GM21528 (cell line): ENCODE results near the gene KANSL1.

Experiments
- ATAC-seq: cut with Tn5 transposase; IDR thresholded peaks from one replicate; pipeline ENCODE4 v1.9.1; 2021; ENCODE audit warnings: mild to moderate bottlenecking, moderate library complexity; ENCODE audit not compliant: unreplicated experiment, low FRiP score

KANSL1 gene

GRCh38 chr17:46169913-46170638 is 23.2 kb downstream of the KANSL1 start:
- ATAC-seq = no peak

- no peak for ATAC-seq
Observed at GRCh38 chr17:46167826-46168569, 25.2 kb downstream of the KANSL1 start.

DNA sequence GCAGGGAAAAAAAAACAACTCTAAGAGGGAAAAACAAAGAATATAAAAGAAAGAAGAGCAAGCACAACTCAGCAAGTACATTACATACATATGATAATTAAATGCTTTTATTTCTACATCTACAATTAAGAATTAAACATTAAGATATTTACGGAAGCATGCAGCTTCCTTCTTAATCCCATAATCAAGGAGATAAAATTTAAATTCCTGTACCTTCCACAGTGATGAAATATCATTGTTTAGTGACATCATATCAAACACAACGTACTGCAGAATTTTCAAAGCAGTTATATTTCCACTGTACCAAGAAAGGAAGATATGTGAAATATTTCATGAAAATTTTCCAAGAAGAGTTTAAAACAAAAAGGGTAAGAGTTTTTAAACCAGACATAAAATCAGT is 26.0 kb downstream of the KANSL1 start:
- no peak for ATAC-seq

DNA sequence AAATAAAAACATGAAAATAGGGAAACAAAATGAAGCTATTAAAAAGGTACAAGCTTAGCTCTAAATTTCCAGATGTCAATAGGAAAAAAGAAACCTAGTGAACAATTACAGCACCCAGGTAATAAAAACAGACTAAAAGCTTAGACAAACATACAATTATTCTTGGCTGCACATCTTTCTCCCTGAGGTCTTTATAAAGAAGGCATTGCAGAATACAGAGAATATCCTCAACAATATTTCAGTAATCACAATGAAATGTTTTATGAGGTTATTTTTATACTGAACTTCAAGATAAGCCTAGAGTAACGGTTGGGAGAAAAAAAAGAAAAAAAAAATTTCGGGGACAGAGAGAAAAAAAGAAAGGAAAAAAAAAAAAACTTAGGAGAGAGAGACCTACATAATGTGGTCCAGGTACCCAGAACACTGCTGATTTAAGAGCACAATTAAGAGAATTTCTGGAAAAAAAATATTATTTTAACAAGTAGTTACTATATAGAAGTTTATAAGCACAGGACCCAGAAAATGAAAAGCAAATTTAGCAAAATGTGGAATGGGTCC is 26.5 kb downstream of the KANSL1 start:
- ATAC-seq = no peak

DNA sequence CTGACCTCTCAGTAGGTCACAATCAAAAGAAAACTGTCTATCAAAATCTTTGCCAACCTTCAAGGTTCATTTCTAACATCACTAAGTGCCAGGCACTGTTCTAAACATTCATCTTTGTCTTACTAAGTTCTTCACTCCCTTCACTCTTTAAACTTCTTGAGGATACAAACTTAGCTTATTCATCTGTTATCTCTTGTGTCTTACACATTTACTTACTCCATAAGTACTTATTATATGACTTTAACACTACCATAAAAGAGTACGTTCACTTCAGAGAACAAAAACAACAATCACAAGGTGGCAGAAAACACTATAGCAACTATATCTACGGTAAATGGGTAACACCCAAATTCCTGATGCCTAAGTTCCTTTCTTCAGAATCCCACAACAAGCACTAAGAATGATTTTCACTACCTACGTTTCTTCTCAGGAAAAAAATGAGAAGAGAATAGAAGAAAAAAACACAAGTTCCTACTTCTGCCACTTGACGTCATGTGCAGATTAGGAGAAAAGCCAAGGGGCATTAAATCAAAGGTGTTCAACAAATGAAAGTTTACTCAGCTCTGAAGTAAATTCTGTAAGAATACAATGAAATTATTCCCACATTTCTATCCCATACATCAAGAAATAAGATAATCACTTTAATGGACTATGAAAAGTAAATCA is 29.2 kb downstream of the KANSL1 start:
- no peak for ATAC-seq

DNA sequence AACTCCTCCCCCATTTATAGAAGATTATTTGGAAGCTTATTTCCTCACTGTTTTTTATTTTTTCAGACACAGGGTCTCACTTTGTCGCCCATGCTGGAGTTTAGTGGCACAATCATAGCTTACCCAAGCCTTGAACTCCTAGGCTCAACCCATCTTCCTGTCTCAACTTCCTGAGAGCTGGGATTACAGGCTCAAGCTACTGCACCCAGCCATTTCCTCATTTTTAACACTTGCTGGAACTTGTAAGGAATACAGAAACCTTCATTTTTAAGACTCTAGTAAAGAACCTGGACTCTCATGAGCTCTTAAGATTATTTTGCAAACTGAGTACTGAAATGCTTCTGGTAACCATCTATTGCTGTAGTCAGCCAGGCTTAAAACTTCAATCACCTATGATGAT is 29.9 kb downstream of the KANSL1 start:
- ATAC-seq = no peak

GRCh38 chr17:46162866-46163265 is 30.4 kb downstream of the KANSL1 start:
- ATAC-seq = no peak

GRCh38 chr17:46160169-46160568 is 33.1 kb downstream of the KANSL1 start:
- no peak for ATAC-seq

- ATAC-seq = no peak
Observed at GRCh38 chr17:46159686-46160085, 33.5 kb downstream of the KANSL1 start.

- no peak for ATAC-seq
Observed at GRCh38 chr17:46158323-46159296, 34.6 kb downstream of the KANSL1 start.

GRCh38 chr17:46157443-46158062 is 35.7 kb downstream of the KANSL1 start:
- ATAC-seq = no peak

- ATAC-seq = no peak
Observed at GRCh38 chr17:46154151-46154816, 38.9 kb downstream of the KANSL1 start.

- no peak for ATAC-seq
Observed at GRCh38 chr17:46152423-46152822, 40.8 kb downstream of the KANSL1 start.

DNA sequence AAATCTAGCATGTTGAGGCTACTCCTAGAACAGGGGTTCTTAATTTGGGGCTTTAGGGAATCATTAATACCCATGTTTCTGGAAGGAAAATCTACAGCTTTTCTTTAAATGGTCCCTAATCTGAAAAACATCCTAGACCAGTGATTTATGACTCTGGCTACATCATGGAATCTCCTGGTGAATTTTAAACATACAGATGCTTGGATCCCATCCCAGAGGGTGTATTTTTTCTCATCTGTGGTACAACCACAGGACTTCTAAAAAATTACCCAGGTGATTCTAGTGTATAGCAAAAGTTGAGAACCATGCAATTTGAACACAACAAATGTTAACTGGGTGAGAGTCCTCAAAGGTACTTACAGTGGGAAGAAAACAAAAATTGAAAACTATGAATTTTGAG is 41.5 kb downstream of the KANSL1 start:
- ATAC-seq = no peak

GRCh38 chr17:46150216-46150963 is 42.8 kb downstream of the KANSL1 start:
- no peak for ATAC-seq

DNA sequence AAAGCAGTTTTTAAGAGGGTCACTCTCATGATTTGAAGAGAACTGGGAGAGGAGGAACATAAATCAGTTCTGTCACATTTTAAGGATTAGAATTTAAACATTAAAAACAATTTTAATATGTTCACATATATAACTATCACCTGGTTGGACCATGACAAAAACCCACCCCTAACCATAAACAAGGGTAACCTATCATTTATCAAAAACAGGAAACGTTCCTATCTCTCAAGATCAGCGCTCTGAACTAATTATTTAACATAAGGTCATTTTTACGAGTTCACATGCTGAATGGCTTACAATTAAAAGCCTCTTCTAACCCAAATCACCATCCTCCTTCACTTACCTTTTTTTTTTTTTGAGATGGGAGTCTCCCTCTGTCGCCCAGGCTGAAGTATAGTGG is 45.0 kb downstream of the KANSL1 start:
- no peak for ATAC-seq

- no peak for ATAC-seq
Observed at GRCh38 chr17:46147296-46147695, 45.9 kb downstream of the KANSL1 start.

DNA sequence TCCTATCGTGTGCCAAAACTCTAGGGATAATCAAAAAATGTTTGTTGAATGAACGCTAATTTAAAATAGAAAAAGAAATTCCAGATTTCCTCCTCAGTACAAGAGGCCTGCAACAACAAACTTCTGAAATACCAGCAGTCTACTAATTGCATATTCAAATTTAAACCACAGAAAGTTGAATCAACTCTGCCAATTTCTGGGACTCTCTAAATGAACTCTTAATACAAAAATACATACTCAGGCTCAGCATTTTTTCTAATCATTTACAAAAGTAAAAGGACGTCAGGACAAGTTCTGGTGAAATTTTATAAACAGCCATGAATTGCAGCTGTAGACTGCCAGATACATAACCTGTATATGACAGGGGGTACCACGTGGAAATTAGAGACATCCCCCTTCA is 49.0 kb downstream of the KANSL1 start:
- no peak for ATAC-seq
